ENCODE data around the gene ZNF268.
"Not testable (repeated sequence)": the region's sequence is repeated elsewhere in the genome, so short reads cannot be mapped to it uniquely, and the experiment has no call there.

ZNF268 gene

DNA sequence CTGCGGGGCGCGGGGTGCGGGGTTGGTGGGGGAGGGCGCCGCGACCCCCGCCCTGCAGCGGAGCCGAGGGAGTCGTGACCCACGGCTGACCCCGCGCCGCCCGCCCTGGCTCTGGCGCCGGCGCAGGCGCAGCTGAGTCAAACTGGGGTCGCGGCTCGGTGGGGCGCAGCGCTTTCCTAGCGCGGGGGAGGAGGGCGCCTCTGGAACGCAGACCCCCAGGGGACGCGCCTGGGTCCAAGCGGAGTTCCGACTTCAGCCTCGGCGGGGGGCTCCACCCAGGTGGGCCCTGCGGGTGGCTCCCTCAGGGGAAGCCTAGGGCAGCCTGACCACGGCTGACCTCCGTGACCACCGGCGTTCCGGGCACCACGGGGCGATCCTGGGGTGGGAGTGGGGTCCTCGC lies 54.8 kb downstream of the ZNF268 start:
- no peak for DNase-seq (ENCODE audit: extremely low spot score)
- TF ChIP-seq SUZ12 (IDR thresholded peaks at IDR 0.05) (no peak), BHLHE40 (IDR thresholded peaks at IDR 0.05; ENCODE audit: borderline replicate concordance) (no peak), SP1 (IDR thresholded peaks at IDR 0.05) (no peak), ELF4 (IDR thresholded peaks at IDR 0.05) (no peak)
- TF ChIP-seq, protein P1, sequence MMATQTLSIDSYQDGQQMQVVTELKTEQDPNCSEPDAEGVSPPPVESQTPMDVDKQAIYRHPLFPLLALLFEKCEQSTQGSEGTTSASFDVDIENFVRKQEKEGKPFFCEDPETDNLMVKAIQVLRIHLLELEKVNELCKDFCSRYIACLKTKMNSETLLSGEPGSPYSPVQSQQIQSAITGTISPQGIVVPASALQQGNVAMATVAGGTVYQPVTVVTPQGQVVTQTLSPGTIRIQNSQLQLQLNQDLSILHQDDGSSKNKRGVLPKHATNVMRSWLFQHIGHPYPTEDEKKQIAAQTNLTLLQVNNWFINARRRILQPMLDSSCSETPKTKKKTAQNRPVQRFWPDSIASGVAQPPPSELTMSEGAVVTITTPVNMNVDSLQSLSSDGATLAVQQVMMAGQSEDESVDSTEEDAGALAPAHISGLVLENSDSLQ (IDR thresholded peaks at IDR 0.05): no peak
- POLR2A ChIA-PET: no interaction called here
- CTCF ChIA-PET: no interaction called here

DNA sequence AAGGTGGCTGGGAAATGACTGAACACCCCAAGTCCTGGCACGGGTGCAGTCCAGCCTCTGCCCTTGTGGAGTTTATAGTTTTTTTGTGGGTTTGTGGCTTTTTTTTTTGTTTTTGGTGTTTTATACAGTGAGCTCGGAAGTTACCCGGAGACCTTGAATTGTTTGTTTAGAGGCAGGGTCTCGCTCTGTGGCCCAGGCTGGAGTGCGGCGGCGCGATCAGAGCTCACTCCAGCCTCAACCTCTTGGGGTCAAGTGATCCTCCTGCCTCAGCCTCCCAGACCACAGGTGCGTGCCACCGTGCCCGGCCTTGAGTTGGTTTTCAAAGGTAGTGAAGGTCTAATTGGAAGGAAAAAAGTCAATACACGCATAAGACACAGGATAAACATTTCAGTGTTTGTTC lies 55.3 kb downstream of the ZNF268 start:
- ChIA-PET POLR2A (no interaction called here), CTCF (no interaction called here)
- no peak for TF ChIP-seq FOXK2 (IDR thresholded peaks at IDR 0.05)
- TF ChIP-seq L3MBTL2 (conservative IDR thresholded peaks at IDR 0.05): no peak
- TF ChIP-seq, protein P1 (IDR thresholded peaks at IDR 0.05): no peak
- no peak for TF ChIP-seq FOXM1 (IDR thresholded peaks at IDR 0.05; ENCODE audit: borderline replicate concordance)
- no peak for TF ChIP-seq ZNF384 (IDR thresholded peaks at IDR 0.05)
- no peak for TF ChIP-seq BHLHE40 (IDR thresholded peaks at IDR 0.05; ENCODE audit: borderline replicate concordance)
- TF ChIP-seq LEF1 (IDR thresholded peaks at IDR 0.05; ENCODE audit: borderline replicate concordance): no peak
- TF ChIP-seq ARNT (IDR thresholded peaks at IDR 0.05): no peak
- no peak for TF ChIP-seq TARDBP (IDR thresholded peaks at IDR 0.05)
- no peak for TF ChIP-seq FOXA1 (IDR thresholded peaks at IDR 0.05)
- TF ChIP-seq HDGF (IDR thresholded peaks at IDR 0.05; ENCODE audit: borderline replicate concordance): no peak
- TF ChIP-seq NFRKB (IDR thresholded peaks at IDR 0.05): no peak
- TF ChIP-seq ELF4 (IDR thresholded peaks at IDR 0.05): no peak
- TF ChIP-seq SUZ12 (IDR thresholded peaks at IDR 0.05): no peak
- DNase-seq (ENCODE audit: extremely low spot score): no peak

DNA sequence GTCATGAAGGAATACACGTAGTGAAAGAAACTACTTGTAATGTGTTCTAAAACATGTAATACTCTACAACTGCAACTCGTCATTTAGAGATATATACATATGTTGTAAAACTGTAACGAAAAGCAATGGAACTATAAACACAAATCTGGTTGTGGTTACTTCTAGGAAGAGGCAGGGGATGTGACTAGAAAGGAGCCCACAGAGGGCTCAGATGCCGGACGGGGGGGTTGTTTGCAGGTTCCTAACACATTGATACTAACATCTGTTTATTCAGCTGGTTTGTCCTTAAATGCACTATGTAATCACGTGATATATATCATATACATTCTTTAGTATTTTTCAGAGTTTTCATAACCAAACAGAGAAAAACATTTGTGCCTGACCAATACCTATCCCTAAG lies 70.4 kb downstream of the ZNF268 start:
- DNase-seq (ENCODE audit: extremely low spot score): no peak
- POLR2A ChIA-PET: no interaction called here
- no peak for TF ChIP-seq HDGF (IDR thresholded peaks at IDR 0.05; ENCODE audit: borderline replicate concordance)
- no peak for TF ChIP-seq SUZ12 (IDR thresholded peaks at IDR 0.05)
- TF ChIP-seq, protein P1 (IDR thresholded peaks at IDR 0.05): no peak
- CTCF ChIA-PET: no interaction called here

DNA sequence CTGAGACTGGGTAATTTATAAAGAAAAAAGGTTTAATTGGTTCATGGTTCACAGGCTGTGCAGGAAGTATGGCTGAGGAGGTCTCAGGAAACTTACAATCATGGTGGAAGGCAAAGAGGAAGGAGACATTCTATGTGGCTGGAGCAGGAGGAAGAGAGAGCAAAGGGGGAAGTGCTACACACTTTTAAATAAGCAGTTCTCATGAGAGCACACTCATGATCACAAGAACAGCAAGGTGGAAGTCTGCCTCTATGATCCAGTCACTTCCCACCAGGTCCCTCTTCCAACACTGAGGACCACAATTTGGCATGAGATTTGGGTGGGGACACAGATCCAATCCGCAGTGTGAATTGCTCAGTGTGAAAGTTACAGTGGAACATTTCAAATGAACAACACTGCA lies 74.5 kb downstream of the ZNF268 start:
- DNase-seq (ENCODE audit: extremely low spot score); CTCF ChIA-PET; POLR2A ChIA-PET: not testable (repeated sequence)

DNA sequence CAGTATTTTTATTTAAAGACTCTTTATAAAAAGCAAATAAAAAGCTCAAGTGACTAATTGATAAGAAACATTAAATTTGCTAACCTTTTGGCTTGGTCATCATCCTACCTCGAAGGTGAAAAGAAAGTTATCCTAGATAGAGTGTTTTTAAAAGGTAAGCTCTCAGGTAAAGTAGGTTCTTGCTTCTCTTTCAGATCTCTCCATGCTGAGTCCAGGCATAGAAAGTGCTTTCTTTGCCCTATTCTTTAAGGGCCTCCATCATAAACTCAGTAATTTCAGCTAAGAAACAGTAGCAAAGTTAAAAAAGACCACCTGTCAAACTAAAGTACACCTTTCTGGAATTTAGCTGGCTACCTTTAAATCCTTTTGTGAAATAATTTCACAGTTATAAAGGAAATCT lies 75.0 kb downstream of the ZNF268 start:
- ChIA-PET POLR2A (no interaction called here), CTCF (no interaction called here)
- no peak for TF ChIP-seq HDGF (IDR thresholded peaks at IDR 0.05; ENCODE audit: borderline replicate concordance)
- TF ChIP-seq, protein P1 (IDR thresholded peaks at IDR 0.05): no peak
- no peak for TF ChIP-seq CTBP1 (IDR thresholded peaks at IDR 0.05; ENCODE audit: borderline replicate concordance)
- TF ChIP-seq FOXK2 (IDR thresholded peaks at IDR 0.05): no peak
- TF ChIP-seq BHLHE40 (IDR thresholded peaks at IDR 0.05; ENCODE audit: borderline replicate concordance): no peak
- TF ChIP-seq FOXA1 (IDR thresholded peaks at IDR 0.05): no peak
- TF ChIP-seq NFRKB (IDR thresholded peaks at IDR 0.05): no peak
- TF ChIP-seq ELF4 (IDR thresholded peaks at IDR 0.05): no peak
- TF ChIP-seq SP1 (IDR thresholded peaks at IDR 0.05): no peak
- no peak for TF ChIP-seq FOXM1 (IDR thresholded peaks at IDR 0.05; ENCODE audit: borderline replicate concordance)
- no peak for TF ChIP-seq ARNT (IDR thresholded peaks at IDR 0.05)
- DNase-seq (ENCODE audit: extremely low spot score): no peak

DNA sequence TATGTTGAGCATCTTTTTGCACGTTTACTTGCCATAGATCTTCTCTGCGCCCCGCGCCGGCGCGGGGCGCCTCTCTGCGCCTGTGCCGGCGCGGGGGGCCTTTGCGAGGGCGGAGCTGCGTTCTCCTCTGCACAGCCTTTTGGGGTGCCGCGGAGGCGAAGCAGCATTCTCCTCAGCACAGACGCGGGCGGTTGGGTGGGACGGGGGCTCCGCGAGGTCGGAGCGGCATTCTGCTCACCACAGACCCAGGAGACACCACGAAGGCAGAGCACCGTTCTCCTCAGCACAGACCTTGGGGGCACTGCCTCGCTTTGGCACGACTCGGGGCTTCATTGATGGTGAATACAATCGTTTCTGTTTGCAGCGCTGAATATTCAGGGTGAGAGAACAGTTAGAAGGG lies 82.9 kb downstream of the ZNF268 start:
- ChIA-PET POLR2A (no interaction called here), CTCF (no interaction called here)
- DNase-seq (ENCODE audit: extremely low spot score): no peak
- TF ChIP-seq SP1 (IDR thresholded peaks at IDR 0.05) (no peak), BHLHE40 (IDR thresholded peaks at IDR 0.05; ENCODE audit: borderline replicate concordance) (no peak), ZNF384 (IDR thresholded peaks at IDR 0.05) (no peak), TARDBP (IDR thresholded peaks at IDR 0.05) (no peak), CTBP1 (IDR thresholded peaks at IDR 0.05; ENCODE audit: borderline replicate concordance) (no peak), FOXM1 (IDR thresholded peaks at IDR 0.05; ENCODE audit: borderline replicate concordance) (no peak), HDGF (IDR thresholded peaks at IDR 0.05; ENCODE audit: borderline replicate concordance) (no peak), FOXK2 (IDR thresholded peaks at IDR 0.05) (no peak), ARNT (IDR thresholded peaks at IDR 0.05) (no peak), NFRKB (IDR thresholded peaks at IDR 0.05) (no peak), SUZ12 (IDR thresholded peaks at IDR 0.05) (no peak), FOXA1 (IDR thresholded peaks at IDR 0.05) (no peak), ELF4 (IDR thresholded peaks at IDR 0.05) (no peak)
